ENCODE measurements around the gene OTUB1.
A peak's percentile ranks its signal among the peaks of the same experiment; 100 is the strongest.

OTUB1 gene

DNA sequence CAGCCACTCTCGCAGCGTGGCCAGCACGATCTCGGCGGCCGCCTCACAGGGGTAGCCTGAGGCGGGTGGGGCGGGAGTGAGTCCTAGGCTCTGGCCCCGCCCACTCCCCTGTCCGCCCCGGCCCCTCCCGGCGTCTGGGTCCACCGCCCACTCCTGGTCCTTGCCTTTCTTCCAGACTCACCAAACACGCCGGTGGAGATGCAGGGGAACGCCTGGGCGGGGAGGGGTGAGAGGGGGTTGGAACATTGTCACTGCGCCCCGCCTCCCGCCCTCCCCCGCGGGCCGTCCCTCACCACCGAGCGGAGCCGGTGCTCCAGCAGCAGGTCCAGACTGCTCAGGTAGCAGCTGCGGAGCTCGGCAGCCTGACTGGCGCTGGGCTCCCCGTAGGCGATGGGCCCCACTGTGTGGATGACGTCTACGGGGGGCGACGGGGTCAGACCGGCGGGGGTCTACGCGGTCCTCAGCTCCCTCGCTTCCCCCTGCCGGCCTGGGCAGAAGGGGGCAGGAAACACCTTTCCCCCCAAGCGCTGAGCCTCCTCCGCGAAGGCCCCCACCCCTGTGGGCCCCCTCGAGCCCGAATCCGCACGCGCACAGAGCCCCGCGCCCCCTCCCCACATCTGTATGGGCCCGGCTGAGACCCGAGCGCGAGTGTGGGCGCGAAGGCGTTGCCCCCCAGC, 13.2 kb downstream of the OTUB1 start:
- H3K4me1 ChIP-seq (ENCODE audit: control extremely low read depth in 1 of 4, control insufficient read depth in 4 of 4, insufficient read depth in 4 of 4, low read length in 3 of 4): peaks cover 0 to 53% (median 39%) of the 10 kb centered on the region in 4 experiments
- peaks cover 8 to 36% (median 29%) of the 10 kb centered on the region in 4 experiments for H3K36me3 ChIP-seq (ENCODE audit: control insufficient read depth in 4 of 4, insufficient read depth in 4 of 4, low read length in 3 of 4)
- H3K4me3 ChIP-seq (ENCODE audit: control insufficient read depth in 1 of 7, extremely low read depth in 1 of 7, insufficient read depth in 4 of 7, low read depth in 2 of 7, low read length in 6 of 7): peak overlapping the region in 5 of 7 experiments; percentile 19 to 61 (median 51)
- no peaks in the 10 kb centered on the region for H3K9me3 ChIP-seq (ENCODE audit: control extremely low read depth in 1 of 5, control insufficient read depth in 4 of 5, insufficient read depth in 2 of 5, low read depth in 1 of 5, low read length in 4 of 5)
- CTCF ChIA-PET: interaction anchor here (0.7 to 6.8 kb wide), 15 partner anchors 10 to 180 kb away, joined by 3 to 130 read pairs (median 6); no protein-coding TSS in a partner anchor
- H3K27ac ChIP-seq (ENCODE audit: insufficient read depth in 1 of 2, low read depth in 1 of 2, low read length in 2 of 2, poor library complexity in 1 of 2, severe bottlenecking in 2 of 2): no peak overlapping the region
- DNase-seq: peak; percentile 23 to 53 (median 36)
- H3K27me3 ChIP-seq (replicated peaks in 2 of 5; ENCODE audit: control insufficient read depth in 4 of 5, insufficient read depth in 5 of 5, low read length in 4 of 5): peaks cover 0 to 60% (median 3%) of the 10 kb centered on the region in 5 experiments
- 3% methylated on average over 40 of the region's 59 CpGs for WGBS (ENCODE audit: insufficient coverage)
- POLR2A ChIA-PET: interaction anchor here (1.4 kb wide), 1 partner anchor 150 kb away, joined by 4 read pairs; no protein-coding TSS in a partner anchor

GRCh38 chr11:64000026-64000739, 13.9 kb downstream of the OTUB1 start:
- WGBS (ENCODE audit: insufficient coverage): under 1% methylated on average over 45 of the region's 67 CpGs
- peaks cover 0 to 61% (median 3%) of the 10 kb centered on the region in 5 experiments for H3K27me3 ChIP-seq (replicated peaks in 2 of 5; ENCODE audit: control insufficient read depth in 4 of 5, insufficient read depth in 5 of 5, low read length in 4 of 5)
- ChIA-PET POLR2A (interaction anchor here (0.6 to 1.4 kb wide), 4 partner anchors 10 to 150 kb away, joined by 3 to 6 read pairs (median 4); no protein-coding TSS in a partner anchor), CTCF (interaction anchor here (0.6 to 6.8 kb wide), 20 partner anchors 9 to 307 kb away, joined by 3 to 130 read pairs (median 4); no protein-coding TSS in a partner anchor)
- peak overlapping the region in 4 of 7 experiments; percentile 19 to 61 (median 54) for H3K4me3 ChIP-seq (ENCODE audit: control insufficient read depth in 1 of 7, extremely low read depth in 1 of 7, insufficient read depth in 4 of 7, low read depth in 2 of 7, low read length in 6 of 7)
- peaks cover 6 to 30% (median 24%) of the 10 kb centered on the region in 4 experiments for H3K36me3 ChIP-seq (ENCODE audit: control insufficient read depth in 4 of 4, insufficient read depth in 4 of 4, low read length in 3 of 4)
- peak; percentile 79 to 84 (median 82) for DNase-seq
- H3K27ac ChIP-seq (ENCODE audit: insufficient read depth in 1 of 2, low read depth in 1 of 2, low read length in 2 of 2, poor library complexity in 1 of 2, severe bottlenecking in 2 of 2): no peak overlapping the region
- peaks cover 0 to 53% (median 39%) of the 10 kb centered on the region in 4 experiments for H3K4me1 ChIP-seq (ENCODE audit: control extremely low read depth in 1 of 4, control insufficient read depth in 4 of 4, insufficient read depth in 4 of 4, low read length in 3 of 4)
- no peaks in the 10 kb centered on the region for H3K9me3 ChIP-seq (ENCODE audit: control extremely low read depth in 1 of 5, control insufficient read depth in 4 of 5, insufficient read depth in 2 of 5, low read depth in 1 of 5, low read length in 4 of 5)

DNA sequence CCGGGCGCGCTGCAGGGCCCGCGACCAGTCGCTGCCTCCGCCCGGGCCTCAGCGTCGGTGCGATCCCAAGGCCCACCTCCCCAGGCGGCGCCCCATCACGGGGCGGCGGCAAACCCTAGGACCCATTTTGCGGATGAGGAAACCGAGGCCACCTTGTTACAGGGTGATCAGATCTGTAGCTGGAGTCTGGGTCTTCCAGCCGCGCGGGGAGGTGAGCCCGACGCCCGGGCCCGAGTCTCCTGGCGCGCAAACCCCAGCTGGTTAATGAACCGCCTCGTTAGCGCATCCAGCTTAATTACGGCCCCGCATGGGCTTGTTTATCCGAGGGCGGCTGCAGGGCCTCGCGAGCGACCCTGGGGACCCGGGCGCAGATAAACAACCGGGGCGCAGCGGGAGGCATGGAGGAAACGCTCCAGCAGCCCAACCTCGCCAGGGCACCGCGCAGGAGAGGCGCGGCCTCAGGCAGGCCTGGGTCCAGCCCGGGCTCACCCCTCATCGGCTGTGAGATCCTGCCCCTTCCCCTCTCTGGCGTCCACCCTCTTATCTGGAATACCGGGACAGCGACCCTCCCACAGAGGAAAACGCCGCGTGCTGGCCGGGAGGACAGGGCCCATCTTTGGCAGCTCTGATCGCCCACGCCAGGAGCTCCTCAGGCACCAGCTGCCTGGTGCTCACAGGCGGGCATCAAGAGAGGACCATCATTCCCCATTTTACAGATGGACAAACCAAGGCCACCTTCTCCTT, 14.7 kb downstream of the OTUB1 start:
- Histone ChIP-seq H3K9me3 (ENCODE audit: control extremely low read depth in 1 of 5, control insufficient read depth in 4 of 5, insufficient read depth in 2 of 5, low read depth in 1 of 5, low read length in 4 of 5) (no peaks in the 10 kb centered on the region), H3K4me1 (ENCODE audit: control extremely low read depth in 1 of 4, control insufficient read depth in 4 of 4, insufficient read depth in 4 of 4, low read length in 3 of 4) (peaks cover 0 to 53% (median 39%) of the 10 kb centered on the region in 4 experiments), H3K4me3 (ENCODE audit: control insufficient read depth in 1 of 7, extremely low read depth in 1 of 7, insufficient read depth in 4 of 7, low read depth in 2 of 7, low read length in 6 of 7) (peak overlapping the region in 3 of 7 experiments; percentile 40 to 61 (median 42)), H3K27me3 (replicated peaks in 2 of 5; ENCODE audit: control insufficient read depth in 4 of 5, insufficient read depth in 5 of 5, low read length in 4 of 5) (peaks cover 0 to 68% (median 5%) of the 10 kb centered on the region in 5 experiments), H3K27ac (ENCODE audit: insufficient read depth in 1 of 2, low read depth in 1 of 2, low read length in 2 of 2, poor library complexity in 1 of 2, severe bottlenecking in 2 of 2) (no peak overlapping the region), H3K36me3 (ENCODE audit: control insufficient read depth in 4 of 4, insufficient read depth in 4 of 4, low read length in 3 of 4) (peaks cover 5 to 30% (median 21%) of the 10 kb centered on the region in 4 experiments)
- no peak for DNase-seq
- CTCF ChIA-PET: interaction anchor here (0.6 to 6.8 kb wide), 30 partner anchors 8 to 306 kb away, joined by 3 to 130 read pairs (median 4); partner anchors contain the start of genes COX8A and FERMT3
- POLR2A ChIA-PET: interaction anchor here (0.6 to 1.4 kb wide), 5 partner anchors 10 to 149 kb away, joined by 3 to 6 read pairs (median 4); no protein-coding TSS in a partner anchor
- WGBS (ENCODE audit: insufficient coverage): 18% methylated on average over 45 of the region's 60 CpGs

- peaks cover 0 to 54% (median 40%) of the 10 kb centered on the region in 4 experiments for H3K4me1 ChIP-seq (ENCODE audit: control extremely low read depth in 1 of 4, control insufficient read depth in 4 of 4, insufficient read depth in 4 of 4, low read length in 3 of 4)
Measured at GRCh38 chr11:64001484-64002420, 15.5 kb downstream of the OTUB1 start.

GRCh38 chr11:64003807-64004589, 17.8 kb downstream of the OTUB1 start:
- ChIA-PET POLR2A (no interaction called here), CTCF (interaction anchor here (0.8 to 6.8 kb wide), 3 partner anchors 128 to 146 kb away, joined by 3 to 130 read pairs (median 5); no protein-coding TSS in a partner anchor)
- peaks cover 0 to 1% (median 0%) of the 10 kb centered on the region in 4 experiments for H3K36me3 ChIP-seq (ENCODE audit: control insufficient read depth in 4 of 4, insufficient read depth in 4 of 4, low read length in 3 of 4)
- peak in 2 of 3 donors; percentile 34 to 41 for DNase-seq
- 45% methylated on average over 17 of the region's 23 CpGs for WGBS (ENCODE audit: insufficient coverage)
- peaks cover 0 to 87% (median 10%) of the 10 kb centered on the region in 5 experiments for H3K27me3 ChIP-seq (replicated peaks in 2 of 5; ENCODE audit: control insufficient read depth in 4 of 5, insufficient read depth in 5 of 5, low read length in 4 of 5)
- H3K4me3 ChIP-seq (ENCODE audit: control insufficient read depth in 1 of 7, extremely low read depth in 1 of 7, insufficient read depth in 4 of 7, low read depth in 2 of 7, low read length in 6 of 7): no peak overlapping the region
- H3K9me3 ChIP-seq (ENCODE audit: control extremely low read depth in 1 of 5, control insufficient read depth in 4 of 5, insufficient read depth in 2 of 5, low read depth in 1 of 5, low read length in 4 of 5): no peaks in the 10 kb centered on the region
- H3K4me1 ChIP-seq (ENCODE audit: control extremely low read depth in 1 of 4, control insufficient read depth in 4 of 4, insufficient read depth in 4 of 4, low read length in 3 of 4): peaks cover 0 to 56% (median 46%) of the 10 kb centered on the region in 4 experiments
- H3K27ac ChIP-seq (ENCODE audit: insufficient read depth in 1 of 2, low read depth in 1 of 2, low read length in 2 of 2, poor library complexity in 1 of 2, severe bottlenecking in 2 of 2): no peak overlapping the region

More at GRCh38 chr11:64001484-64002420, 15.5 kb downstream of the OTUB1 start:
- Histone ChIP-seq H3K36me3 (ENCODE audit: control insufficient read depth in 4 of 4, insufficient read depth in 4 of 4, low read length in 3 of 4) (peaks cover 3 to 22% (median 14%) of the 10 kb centered on the region in 4 experiments), H3K27me3 (replicated peaks in 2 of 5; ENCODE audit: control insufficient read depth in 4 of 5, insufficient read depth in 5 of 5, low read length in 4 of 5) (peaks cover 0 to 77% (median 9%) of the 10 kb centered on the region in 5 experiments), H3K4me3 (ENCODE audit: control insufficient read depth in 1 of 7, extremely low read depth in 1 of 7, insufficient read depth in 4 of 7, low read depth in 2 of 7, low read length in 6 of 7) (peak overlapping the region in 2 of 7 experiments; percentile 4 to 28), H3K27ac (ENCODE audit: insufficient read depth in 1 of 2, low read depth in 1 of 2, low read length in 2 of 2, poor library complexity in 1 of 2, severe bottlenecking in 2 of 2) (no peak overlapping the region), H3K9me3 (ENCODE audit: control extremely low read depth in 1 of 5, control insufficient read depth in 4 of 5, insufficient read depth in 2 of 5, low read depth in 1 of 5, low read length in 4 of 5) (no peaks in the 10 kb centered on the region)
- ChIA-PET CTCF (interaction anchor here (0.7 to 6.8 kb wide), 29 partner anchors 8 to 204 kb away, joined by 3 to 130 read pairs (median 4); partner anchors contain the start of genes COX8A and FERMT3), POLR2A (interaction anchor here (0.7 to 1.3 kb wide), 3 partner anchors 35 to 147 kb away, joined by 4 to 6 read pairs (median 4); no protein-coding TSS in a partner anchor)
- DNase-seq: peak; percentile 52 to 84 (median 81)
- WGBS (ENCODE audit: insufficient coverage): 34% methylated on average over 20 of the region's 23 CpGs

Data from common myeloid progenitor, CD34-positive (primary cell).